PC-9 (cell line): Measurements from ENCODE around the gene DRC1.

Source experiments
- CTCF ChIP-seq: fragments of 200-600 bp; sonication (generic); conservative IDR thresholded peaks from 2 replicates; pipeline ENCODE4 v1.6.1; 2017; ENCODE audit warnings: mixed run types, antibody characterized with exemption, mild to moderate bottlenecking, moderate library complexity
- EZH2 ChIP-seq: fragments of 200-600 bp; sonication (generic); IDR thresholded peaks from 2 replicates; pipeline ENCODE4 v1.8.0; 2017; ENCODE audit warnings: antibody characterized with exemption, low read depth

DNA sequence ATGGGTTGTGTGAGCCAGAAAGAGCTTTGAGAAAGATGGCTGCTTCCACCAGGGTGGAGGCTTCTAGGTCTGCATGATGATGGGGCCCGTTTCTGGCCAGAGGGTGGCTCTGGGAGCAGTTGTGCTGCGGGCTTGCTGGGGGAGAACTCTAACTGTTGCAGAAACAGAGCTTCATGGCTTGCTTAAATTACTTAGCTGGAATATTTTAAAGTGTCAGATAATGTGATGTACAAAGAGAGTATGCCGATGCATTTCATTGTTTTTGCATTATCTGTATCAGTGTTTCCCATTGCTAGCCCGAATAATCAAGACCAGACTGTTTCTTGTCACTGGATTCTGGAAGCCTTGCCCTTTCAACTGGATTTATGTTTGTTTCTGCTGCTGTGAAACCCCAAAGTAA lies 6.3 kb upstream of the DRC1 start:
- TF ChIP-seq CTCF (no peak), EZH2 (no peak)
